HUES48 (cell line): ENCODE data around the gene PRICKLE1.
A peak's percentile ranks its signal among the peaks of the same experiment; 100 is the strongest.

ENCODE experiments used
- H3K27ac ChIP-seq: one replicate; pipeline ENCODE4 v1.7.0; 2013; ENCODE audit warnings: low read depth, low read length, inconsistent platforms
- H3K27me3 ChIP-seq: 2 replicates; pipeline ENCODE4 v1.6.1; 2013; ENCODE audit warnings: mild to moderate bottlenecking, low read length; ENCODE audit not compliant: control insufficient read depth, insufficient read depth
- H3K36me3 ChIP-seq: 2 replicates; pipeline ENCODE4 v1.6.1; 2013; ENCODE audit warnings: low read length; ENCODE audit not compliant: control insufficient read depth, insufficient read depth
- H3K4me1 ChIP-seq: 2 replicates; pipeline ENCODE4 v1.6.1; 2013; ENCODE audit warnings: mild to moderate bottlenecking, low read length; ENCODE audit not compliant: control insufficient read depth, insufficient read depth
- H3K4me3 ChIP-seq: 2 replicates; pipeline ENCODE4 v1.5.1; 2013; ENCODE audit warnings: mild to moderate bottlenecking, low read depth, low read length
- H3K9ac ChIP-seq: 2 replicates; pipeline ENCODE4 v1.6.1; 2013; ENCODE audit warnings: mild to moderate bottlenecking, low read depth, low read length, moderate library complexity
- H3K9me3 ChIP-seq: 2 replicates; pipeline ENCODE4 v1.6.1; 2013; ENCODE audit warnings: low read length; ENCODE audit not compliant: control insufficient read depth, insufficient read depth

Gene PRICKLE1

DNA sequence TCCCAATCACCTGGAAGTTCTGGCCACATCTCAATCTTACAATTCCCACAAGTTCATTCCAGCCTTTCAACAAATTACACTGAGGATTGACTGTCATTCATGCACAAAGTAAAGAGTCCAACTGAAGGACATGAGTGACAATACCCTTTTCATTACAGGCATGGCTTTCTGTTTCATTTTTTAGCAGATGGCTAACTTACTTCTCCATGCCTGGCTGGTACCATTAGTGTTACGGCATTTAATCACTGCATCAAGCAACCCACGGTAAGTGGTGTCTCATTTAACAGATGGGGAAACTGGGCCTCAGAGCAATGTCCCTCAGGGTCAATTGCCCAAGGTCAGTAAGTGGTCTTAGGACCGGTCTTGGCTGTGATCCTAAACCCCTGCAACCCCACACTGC, 114.4 kb downstream of the PRICKLE1 start:
- Histone ChIP-seq H3K27ac (no peak overlapping the region), H3K27me3 (no peaks in the 10 kb centered on the region), H3K36me3 (peaks cover 21% of the 10 kb centered on the region), H3K4me3 (no peak overlapping the region), H3K9ac (no peak overlapping the region), H3K9me3 (no peaks in the 10 kb centered on the region), H3K4me1 (peaks cover 62% of the 10 kb centered on the region)

DNA sequence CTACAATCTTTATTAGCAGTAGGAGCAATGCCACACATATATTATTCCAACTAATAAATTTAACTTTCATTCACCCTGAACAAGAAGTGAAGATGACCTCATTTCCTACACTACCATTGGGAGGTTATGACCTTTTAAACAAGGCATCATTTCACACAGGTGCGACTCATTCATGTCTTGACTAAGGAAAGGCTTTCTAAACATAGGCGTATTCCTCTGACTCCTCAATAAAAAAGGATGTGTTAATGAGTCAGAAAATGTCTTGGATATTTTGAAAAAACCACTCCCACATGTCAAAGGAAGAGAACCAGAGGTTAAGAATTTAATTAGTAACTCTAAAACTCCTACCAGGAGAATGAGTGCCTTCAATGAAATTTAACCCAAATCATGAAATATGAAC, 115.2 kb downstream of the PRICKLE1 start:
- H3K4me1 ChIP-seq = peaks cover 62% of the 10 kb centered on the region
- H3K27ac ChIP-seq = no peak overlapping the region
- no peaks in the 10 kb centered on the region for H3K27me3 ChIP-seq
- H3K4me3 ChIP-seq = no peak overlapping the region
- peaks cover 29% of the 10 kb centered on the region for H3K36me3 ChIP-seq
- no peak overlapping the region for H3K9ac ChIP-seq
- no peaks in the 10 kb centered on the region for H3K9me3 ChIP-seq

DNA sequence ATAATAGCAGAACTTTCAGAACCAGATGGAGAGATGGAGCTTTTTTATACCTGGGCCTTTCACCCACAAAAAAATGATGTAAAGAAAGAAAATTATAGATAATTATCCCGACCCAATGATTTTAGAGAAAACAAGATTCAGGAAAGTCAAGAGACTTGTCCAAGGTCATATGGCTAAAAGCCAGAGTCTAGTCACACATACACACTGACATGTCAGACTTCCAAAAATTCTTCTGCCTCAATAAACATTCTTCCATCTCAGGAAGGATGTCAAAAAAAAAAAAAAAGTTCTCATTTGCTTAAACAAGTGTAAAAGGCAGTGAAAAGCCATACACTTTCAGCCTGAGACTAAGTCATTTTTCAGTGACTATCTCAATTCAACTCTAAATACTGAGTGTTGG, 116.0 kb downstream of the PRICKLE1 start:
- Histone ChIP-seq H3K4me1 (peaks cover 55% of the 10 kb centered on the region), H3K27ac (no peak overlapping the region), H3K4me3 (no peak overlapping the region), H3K9me3 (no peaks in the 10 kb centered on the region), H3K36me3 (peaks cover 37% of the 10 kb centered on the region), H3K9ac (no peak overlapping the region), H3K27me3 (no peaks in the 10 kb centered on the region)

DNA sequence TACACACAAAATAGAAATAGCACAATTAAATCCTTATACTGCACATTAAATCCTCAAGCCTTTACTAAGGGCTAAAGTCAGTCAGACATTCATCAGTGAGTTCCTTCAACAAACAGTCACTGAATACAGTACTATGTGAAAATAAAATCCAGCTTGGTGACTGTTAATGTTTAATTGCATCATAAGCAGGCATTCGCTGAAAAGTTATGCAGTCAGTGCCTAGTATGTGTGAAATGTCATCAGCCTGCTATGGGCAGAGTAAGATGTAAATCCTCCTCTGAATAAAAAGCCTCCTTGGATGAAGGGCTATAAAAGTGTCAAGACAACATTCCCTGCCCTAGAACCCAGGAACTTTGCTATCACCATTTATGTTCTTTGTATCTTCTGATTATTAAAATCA, 116.4 kb downstream of the PRICKLE1 start:
- Histone ChIP-seq H3K27ac (peak overlapping the region; percentile 63), H3K9me3 (no peaks in the 10 kb centered on the region), H3K36me3 (peaks cover 41% of the 10 kb centered on the region), H3K4me1 (peaks cover 51% of the 10 kb centered on the region), H3K4me3 (no peak overlapping the region), H3K9ac (no peak overlapping the region), H3K27me3 (no peaks in the 10 kb centered on the region)

DNA sequence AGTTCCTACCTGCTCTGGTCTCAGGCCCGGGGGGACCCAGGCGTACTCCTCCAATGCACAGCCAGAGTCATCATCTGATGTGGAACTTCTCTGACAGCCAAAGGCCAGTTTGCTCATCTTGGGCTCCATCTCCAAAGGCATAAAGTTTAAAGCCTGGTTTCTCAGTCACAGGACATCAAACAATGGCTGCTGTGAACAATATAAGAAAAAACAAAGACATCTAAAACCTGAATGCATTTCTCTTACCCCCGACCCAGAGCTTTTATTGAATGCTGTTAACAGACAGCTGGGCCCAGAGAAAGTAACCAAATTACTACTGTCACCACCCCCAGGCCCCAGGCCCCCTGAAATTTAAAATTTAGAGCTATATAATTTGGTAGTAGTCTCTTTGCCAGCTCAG, 117.2 kb downstream of the PRICKLE1 start:
- Histone ChIP-seq H3K9ac (no peak overlapping the region), H3K36me3 (peaks cover 47% of the 10 kb centered on the region), H3K4me3 (no peak overlapping the region), H3K4me1 (peaks cover 45% of the 10 kb centered on the region), H3K9me3 (no peaks in the 10 kb centered on the region), H3K27ac (peak overlapping the region; percentile 63), H3K27me3 (no peaks in the 10 kb centered on the region)

DNA sequence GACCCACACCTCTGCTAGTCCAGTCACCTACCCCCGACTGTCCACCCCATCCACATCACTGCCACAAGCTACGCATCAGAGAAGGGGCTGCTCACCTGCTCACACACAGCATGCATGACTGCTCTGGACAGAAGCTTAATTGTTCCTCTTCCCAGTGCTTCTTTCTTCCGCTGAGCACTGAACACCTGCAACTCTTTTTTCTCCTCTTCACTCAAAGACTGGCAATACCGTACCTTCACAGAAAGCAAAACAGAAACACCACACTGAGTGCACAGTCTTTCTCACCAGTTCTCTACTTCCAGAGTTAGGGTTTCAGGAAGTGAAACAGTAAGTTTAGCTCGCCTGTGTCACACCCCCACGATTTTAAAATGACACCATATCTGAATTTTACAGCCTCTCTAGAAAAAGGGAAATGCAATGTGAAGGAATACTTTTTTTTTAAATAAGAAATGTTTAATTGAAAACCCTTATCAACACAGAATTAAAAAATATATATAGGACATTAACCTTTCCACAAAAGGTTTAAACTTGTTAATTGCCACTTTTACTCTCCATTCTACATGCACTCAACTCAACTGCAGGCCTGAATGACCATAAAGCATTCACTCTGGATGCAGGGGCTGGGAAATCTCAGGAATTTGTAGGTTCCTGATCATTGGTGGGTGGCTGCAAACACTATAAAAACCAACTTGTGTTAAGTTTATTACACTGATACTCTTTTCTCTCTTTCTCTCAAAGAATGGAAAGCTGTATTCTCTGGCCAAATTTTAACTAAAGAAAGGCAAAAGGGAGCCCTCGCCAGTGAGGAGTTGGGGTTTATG, 120.0 kb downstream of the PRICKLE1 start:
- no peaks in the 10 kb centered on the region for H3K9me3 ChIP-seq
- H3K4me3 ChIP-seq = no peak overlapping the region
- H3K27ac ChIP-seq = no peak overlapping the region
- H3K27me3 ChIP-seq = no peaks in the 10 kb centered on the region
- H3K4me1 ChIP-seq = peaks cover 36% of the 10 kb centered on the region
- H3K9ac ChIP-seq = no peak overlapping the region
- peaks cover 70% of the 10 kb centered on the region for H3K36me3 ChIP-seq

DNA sequence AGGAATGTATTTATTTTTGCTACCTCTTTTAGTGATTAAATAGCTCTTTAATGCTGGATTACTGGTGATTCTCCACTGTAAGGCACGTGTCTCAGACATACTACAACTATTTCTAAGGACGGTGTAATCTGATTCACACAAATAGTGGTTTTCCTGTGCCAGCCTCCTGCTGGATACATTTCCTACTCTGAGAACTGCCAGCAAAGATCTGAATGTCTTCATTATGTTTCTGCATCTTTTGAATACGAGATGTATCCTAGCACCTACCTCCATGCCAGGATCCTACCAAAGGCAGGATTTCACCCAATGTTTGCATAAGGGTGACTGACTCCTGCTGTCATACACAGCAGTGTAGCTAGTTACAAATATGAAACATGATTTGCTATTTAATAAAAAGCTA, 120.6 kb downstream of the PRICKLE1 start:
- H3K9ac ChIP-seq = no peak overlapping the region
- no peaks in the 10 kb centered on the region for H3K27me3 ChIP-seq
- H3K4me1 ChIP-seq = peaks cover 31% of the 10 kb centered on the region
- no peak overlapping the region for H3K27ac ChIP-seq
- no peaks in the 10 kb centered on the region for H3K9me3 ChIP-seq
- H3K36me3 ChIP-seq = peaks cover 76% of the 10 kb centered on the region
- H3K4me3 ChIP-seq = no peak overlapping the region

DNA sequence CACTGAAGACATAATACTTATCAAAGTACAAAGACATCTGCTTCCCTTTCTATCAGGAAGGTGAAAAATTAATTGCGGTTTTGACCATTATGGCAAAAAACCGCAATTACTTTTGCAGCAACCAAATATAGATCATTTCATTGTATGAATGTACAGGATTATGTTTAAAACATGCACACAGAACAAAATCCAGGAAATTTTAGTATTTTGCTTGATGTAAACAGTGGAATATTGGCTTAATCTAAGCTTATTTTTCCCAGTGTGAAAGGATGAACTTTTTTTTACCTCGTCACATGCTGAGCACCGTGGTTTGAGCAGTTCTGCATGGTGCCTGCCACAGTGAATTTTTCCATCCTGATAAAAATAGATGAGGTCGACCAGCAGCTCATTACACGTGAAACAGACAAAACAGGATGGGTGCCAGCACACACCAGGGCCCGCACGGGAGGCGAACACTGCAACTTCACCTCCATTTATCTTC, 121.2 kb downstream of the PRICKLE1 start:
- Histone ChIP-seq H3K27ac (no peak overlapping the region), H3K4me1 (peaks cover 27% of the 10 kb centered on the region), H3K9ac (no peak overlapping the region), H3K9me3 (no peaks in the 10 kb centered on the region), H3K27me3 (no peaks in the 10 kb centered on the region), H3K4me3 (no peak overlapping the region), H3K36me3 (peaks cover 82% of the 10 kb centered on the region)

DNA sequence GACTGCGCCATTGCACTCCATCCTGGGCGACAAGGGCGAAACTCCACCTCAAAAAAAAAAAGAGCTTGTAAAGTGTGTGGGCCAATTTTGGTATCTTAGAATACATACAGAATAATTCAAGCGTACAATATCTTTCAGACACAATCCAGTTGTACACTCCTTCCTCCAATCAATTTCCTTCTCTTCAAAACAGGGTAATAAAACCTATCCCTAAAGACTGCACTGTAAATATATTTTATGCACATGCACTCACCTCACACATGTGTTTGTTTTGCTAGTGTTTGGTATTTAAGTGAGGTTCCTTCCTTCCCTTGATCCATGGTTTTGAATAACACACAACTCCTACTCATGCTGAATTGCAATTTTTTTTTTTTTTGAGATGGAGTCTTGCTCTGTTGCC, 125.9 kb downstream of the PRICKLE1 start:
- H3K9ac ChIP-seq = no peak overlapping the region
- H3K27me3 ChIP-seq = no peaks in the 10 kb centered on the region
- H3K36me3 ChIP-seq = peaks cover 87% of the 10 kb centered on the region
- peaks cover 21% of the 10 kb centered on the region for H3K4me1 ChIP-seq
- H3K4me3 ChIP-seq = no peak overlapping the region
- H3K27ac ChIP-seq = no peak overlapping the region
- no peaks in the 10 kb centered on the region for H3K9me3 ChIP-seq

DNA sequence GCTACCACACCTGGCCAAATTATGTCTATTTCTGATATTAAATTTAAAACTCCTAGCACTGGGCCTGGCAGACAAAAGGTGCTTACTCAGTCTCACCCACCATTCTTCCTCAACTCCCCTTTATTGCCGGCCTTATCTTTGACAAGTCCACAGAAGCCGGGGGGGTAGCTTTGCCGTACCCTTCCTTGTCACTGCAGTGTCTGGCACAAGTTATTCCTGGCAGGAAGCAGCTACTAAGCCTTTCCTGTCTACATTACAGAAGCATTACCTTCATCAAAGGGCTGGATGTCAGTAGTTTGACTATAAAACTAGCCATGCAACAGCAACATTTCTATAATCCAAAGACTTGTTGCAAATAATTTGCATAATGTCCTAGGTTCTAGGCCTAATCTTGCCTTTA, 127.1 kb downstream of the PRICKLE1 start:
- H3K27me3 ChIP-seq = no peaks in the 10 kb centered on the region
- no peak overlapping the region for H3K27ac ChIP-seq
- H3K9me3 ChIP-seq = no peaks in the 10 kb centered on the region
- H3K36me3 ChIP-seq = peaks cover 87% of the 10 kb centered on the region
- H3K4me1 ChIP-seq = peaks cover 33% of the 10 kb centered on the region
- H3K9ac ChIP-seq = no peak overlapping the region
- H3K4me3 ChIP-seq = no peak overlapping the region

DNA sequence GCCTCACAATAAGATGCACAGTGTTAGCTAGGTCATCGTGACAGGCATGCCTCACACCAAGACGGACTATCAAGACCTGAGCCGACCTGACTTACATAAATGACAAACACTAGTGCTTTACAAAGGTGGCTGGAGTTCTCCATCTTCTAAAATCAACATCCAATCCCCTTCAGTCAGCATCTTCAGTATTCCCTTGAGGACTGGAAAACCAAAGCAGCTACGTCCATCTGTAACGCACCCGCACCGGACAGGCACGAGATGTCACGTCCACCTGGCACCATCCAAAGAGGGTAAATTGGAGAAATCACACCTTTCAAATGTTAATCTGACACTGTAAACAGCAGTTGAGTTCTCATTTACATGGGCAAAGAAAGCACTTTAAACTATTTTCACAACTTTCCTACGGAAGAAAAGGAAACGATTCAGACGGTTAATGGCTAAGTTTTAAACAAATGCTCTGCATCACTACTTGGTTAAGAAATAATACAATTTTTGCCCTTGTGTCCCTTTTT, 130.2 kb downstream of the PRICKLE1 start:
- peaks cover 34% of the 10 kb centered on the region for H3K4me1 ChIP-seq
- H3K27me3 ChIP-seq = no peaks in the 10 kb centered on the region
- no peaks in the 10 kb centered on the region for H3K9me3 ChIP-seq
- H3K36me3 ChIP-seq = peaks cover 67% of the 10 kb centered on the region
- no peak overlapping the region for H3K4me3 ChIP-seq
- no peak overlapping the region for H3K9ac ChIP-seq
- peak overlapping the region; percentile 51 for H3K27ac ChIP-seq
